HFF-Myc (cell line): ENCODE results near the gene SYNGR1.

Experiments
- DNase-seq: peaks from one replicate; pipeline ENCODE4 v3.0.0-alpha.2; 2011; ENCODE audit warnings: low read depth; ENCODE audit errors: extremely low read depth
- H3K4me3 ChIP-seq: replicated peaks from 2 replicates; pipeline ENCODE4 v1.5.1; 2011; ENCODE audit warnings: low read depth, mild to moderate bottlenecking, control low read depth, low read length
- CTCF ChIP-seq: IDR thresholded peaks from 2 replicates; pipeline ENCODE4 v1.5.1; 2012; ENCODE audit warnings: mild to moderate bottlenecking, low read depth, low read length, control low read depth; ENCODE audit errors: missing control alignments

The SYNGR1 gene

DNA sequence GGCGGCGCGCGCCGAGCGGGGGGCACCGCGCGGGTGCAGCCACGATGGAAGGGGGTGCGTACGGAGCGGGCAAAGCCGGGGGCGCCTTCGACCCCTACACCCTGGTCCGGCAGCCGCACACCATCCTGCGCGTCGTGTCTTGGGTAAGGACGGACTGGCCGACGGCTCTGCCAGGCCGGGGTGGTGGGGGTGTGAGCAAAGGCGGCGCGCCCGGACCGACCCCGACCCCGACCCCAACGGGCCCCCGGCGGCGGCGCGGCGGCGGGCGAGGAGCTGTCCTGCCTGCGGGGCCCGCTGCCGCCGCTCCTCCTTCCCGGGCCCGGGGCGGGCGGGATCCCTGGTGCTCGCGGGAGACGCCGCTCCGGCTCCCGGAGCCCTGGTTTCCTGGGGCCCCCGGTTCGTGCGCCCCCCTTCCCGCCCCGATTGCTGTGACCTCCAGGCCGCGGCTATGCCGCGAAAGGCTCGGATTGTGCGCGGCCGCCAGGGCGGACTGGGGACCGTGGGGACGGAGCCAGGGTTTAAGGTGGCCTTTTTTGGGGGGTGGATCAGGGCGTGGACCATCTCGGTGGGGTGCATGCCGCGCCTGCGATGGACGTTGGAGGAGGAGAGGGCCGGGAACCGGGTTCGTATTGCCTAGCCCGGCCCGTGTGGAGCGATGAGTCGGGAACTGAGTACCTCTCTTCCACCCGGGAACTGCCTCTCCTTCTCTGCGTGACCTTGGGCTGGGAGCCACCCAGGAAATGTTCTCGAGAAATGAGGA is at the start of gene SYNGR1:
TSS of gene SYNGR1 (plus strand) at position 25 of the 760 bp plus-strand sequence. CDS start at position 45, 20 bp downstream.
- TF ChIP-seq CTCF = no peak
- no peak for DNase-seq

GRCh38 chr22:39300186-39300830 is 49.5 kb upstream of the SYNGR1 start:
- no peak for DNase-seq
- TF ChIP-seq CTCF = no peak
- H3K4me3 ChIP-seq = no peak overlapping the region

More for the DNA sequence above, at the start of gene SYNGR1:
- peak within 1 kb of the TSS; percentile 65 for H3K4me3 ChIP-seq

- no peak for DNase-seq
- H3K4me3 ChIP-seq = no peak overlapping the region
- TF ChIP-seq CTCF = no peak
Observed at GRCh38 chr22:39301108-39301507, 48.7 kb upstream of the SYNGR1 start.

- no peak for TF ChIP-seq CTCF
- no peak for DNase-seq
- no peak overlapping the region for H3K4me3 ChIP-seq
Observed at GRCh38 chr22:39301926-39302325, 47.9 kb upstream of the SYNGR1 start.

DNA sequence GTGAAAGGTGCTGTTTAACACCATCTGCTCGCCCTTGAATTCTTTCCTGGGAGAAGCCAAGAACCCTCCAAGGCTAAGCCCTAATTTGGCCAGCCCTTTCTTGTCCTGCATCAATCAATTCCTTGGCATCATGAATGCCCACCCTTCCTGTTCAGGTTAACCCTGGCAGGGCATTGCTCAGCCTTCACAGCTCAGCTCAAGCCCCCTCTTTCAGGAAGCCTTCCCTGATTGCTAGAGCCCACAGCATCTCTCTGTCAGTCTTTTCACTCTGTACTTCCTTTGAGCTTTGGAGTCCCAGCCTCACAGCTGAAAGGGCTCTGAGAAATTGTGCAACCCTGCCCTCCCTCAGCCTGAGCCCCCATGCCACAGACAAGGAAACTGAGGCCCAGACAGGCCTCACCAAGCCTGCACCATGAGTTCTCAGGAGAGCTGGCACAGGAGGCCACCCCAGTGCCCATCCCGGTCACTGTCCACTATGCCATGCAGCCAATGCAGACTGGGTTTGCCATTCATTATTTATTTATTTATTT is 47.3 kb upstream of the SYNGR1 start:
- no peak for DNase-seq
- H3K4me3 ChIP-seq = no peak overlapping the region
- TF ChIP-seq CTCF = no peak

- H3K4me3 ChIP-seq = no peak overlapping the region
- no peak for DNase-seq
- no peak for TF ChIP-seq CTCF
Observed at GRCh38 chr22:39303358-39303757, 46.4 kb upstream of the SYNGR1 start.
